OCI-LY1 (cell line): Measurements from ENCODE around the gene ITPA.

Experiments used
- CTCF ChIP-seq: fragments of 200-600 bp; sonication (generic), shearing (Covaris generic); IDR thresholded peaks from 2 replicates; pipeline ENCODE4 v1.5.1; 2017; ENCODE audit warnings: mild to moderate bottlenecking, antibody characterized with exemption, low read length, moderate library complexity, mixed read lengths
- EZH2 ChIP-seq: fragments of 200-600 bp; sonication (generic), shearing (Covaris generic); IDR thresholded peaks from 2 replicates; pipeline ENCODE4 v1.8.0; 2017; ENCODE audit warnings: borderline replicate concordance, mixed run types, mild to moderate bottlenecking, antibody characterized with exemption, low read length, moderate library complexity, mixed read lengths

GRCh38 chr20:3231889-3232588 lies 22.7 kb downstream of the ITPA start:
- TF ChIP-seq CTCF (no peak), EZH2 (no peak)
